H1 (cell line): ENCODE measurements around the gene KLHL10. TPM values are rescaled to one million over a fixed set of nuclear protein-coding genes. Genes with fewer than 3 reads are reported as not detected.
A peak's percentile ranks its signal among the peaks of the same experiment; 100 is the strongest.

Experiments
- BRCA1 ChIP-seq: IDR thresholded peaks from 2 replicates; pipeline ENCODE4 v1.6.1; 2012; ENCODE audit warnings: low read depth, low read length, improper control_type of control experiment
- CBX8 ChIP-seq: fragments of 300-800, 300-1000 bp; sonication (generic); IDR thresholded peaks from 2 replicates; pipeline ENCODE4 v1.7.1; 2016; ENCODE audit warnings: low read depth, low read length, borderline replicate concordance
- CEBPB ChIP-seq: IDR thresholded peaks from 2 replicates; pipeline ENCODE4 v1.6.1; 2012; ENCODE audit warnings: low read depth, low read length
- CTBP2 ChIP-seq: IDR thresholded peaks from 2 replicates; pipeline ENCODE4 v1.7.0; 2011; ENCODE audit warnings: borderline replicate concordance, mild to moderate bottlenecking, moderate library complexity, mixed read lengths, low read length; ENCODE audit not compliant: insufficient read depth, insufficient read length
- GABPA ChIP-seq: IDR thresholded peaks from 2 replicates; pipeline ENCODE4 v1.6.1; 2011; ENCODE audit warnings: mild to moderate bottlenecking, low read length, moderate library complexity, borderline replicate concordance; ENCODE audit not compliant: insufficient read depth
- KDM4A ChIP-seq: IDR thresholded peaks from one replicate; pipeline ENCODE4 v1.7.1; 2012; ENCODE audit warnings: low read depth, mild to moderate bottlenecking, moderate library complexity, low read length, inconsistent platforms; ENCODE audit not compliant: severe bottlenecking
- MAFK ChIP-seq: IDR thresholded peaks from 2 replicates; pipeline ENCODE4 v1.6.1; 2012; ENCODE audit warnings: low read depth, mild to moderate bottlenecking, improper control_type of control experiment, low read length
- NANOG ChIP-seq: IDR thresholded peaks from 2 replicates; pipeline ENCODE4 v1.6.1; 2011; ENCODE audit warnings: low read length, low read depth, mild to moderate bottlenecking, inconsistent platforms; ENCODE audit not compliant: insufficient read depth, poor library complexity, severe bottlenecking
- POLR2A ChIP-seq, 2 experiments: IDR thresholded peaks; 1 replicate in 1 of 2; 2 replicates in 1 of 2; pipeline ENCODE4 v1.6.1; 2011; ENCODE audit warnings: low read depth in 2 of 2, low read length in 2 of 2, mild to moderate bottlenecking in 2 of 2; ENCODE audit errors: control extremely low read depth in 1 of 2
- SIN3A ChIP-seq, 2 experiments: IDR thresholded peaks in 1 of 2; conservative IDR thresholded peaks in 1 of 2; 2 replicates each; pipeline ENCODE4 v1.6.1; 2011 to 2012; ENCODE audit warnings: low read length in 2 of 2, improper control_type of control experiment in 1 of 2, low read depth in 1 of 2, mild to moderate bottlenecking in 1 of 2
- SIX5 ChIP-seq: IDR thresholded peaks from 2 replicates; pipeline ENCODE4 v1.6.1; 2011; ENCODE audit warnings: mild to moderate bottlenecking, low read depth, low read length
- SP2 ChIP-seq: IDR thresholded peaks from 2 replicates; pipeline ENCODE4 v1.6.1; 2012; ENCODE audit warnings: mild to moderate bottlenecking, low read length, inconsistent platforms
- SP4 ChIP-seq: IDR thresholded peaks from 2 replicates; pipeline ENCODE4 v1.6.1; 2012; ENCODE audit warnings: low read length, inconsistent platforms
- SUZ12 ChIP-seq: fragments of 200-600 bp; sonication (generic); IDR thresholded peaks from 2 replicates; pipeline ENCODE4 v1.6.1; 2012; ENCODE audit warnings: mild to moderate bottlenecking, inconsistent platforms, low read length, moderate library complexity, mixed read lengths
- TAF7 ChIP-seq: optimal IDR thresholded peaks from 2 replicates; pipeline ENCODE3; 2011; ENCODE audit warnings: low read depth, mild to moderate bottlenecking, inconsistent platforms, low read length, moderate library complexity, borderline replicate concordance
- TBP ChIP-seq: IDR thresholded peaks from 2 replicates; pipeline ENCODE4 v1.6.1; 2011; ENCODE audit warnings: low read depth, low read length, improper control_type of control experiment
- YY1 ChIP-seq: IDR thresholded peaks from 2 replicates; pipeline ENCODE4 v1.6.1; 2011; ENCODE audit warnings: low read depth, mild to moderate bottlenecking, low read length
- polyA plus RNA-seq, 7 experiments: library from polyadenylated mRNA; depleted of rRNA in 3 of 7; stranded (reverse) in 5 of 7; unstranded in 2 of 7; fragments of >200 nt in 5 of 7; fragments of 200-250 nt in 2 of 7; gene quantifications; 1 replicate in 5 of 7; 2 replicates in 1 of 7; 4 replicates in 1 of 7; pipeline versions ENCODE4 v1.2.1 to v1.2.3, GENCODE V29; 2011 to 2013; ENCODE audit warnings: missing spikeins in 2 of 7, mixed read lengths in 2 of 7
- total RNA-seq: library from RNA; stranded (reverse); fragmentation: NEBNext Ultra II Directional; extraction: Animal tissue kit (Norgen Biotek cat#: 25700); gene quantifications from 2 replicates; pipeline ENCODE4 v1.2.1, GENCODE V29; 2021
- TF ChIP-seq, protein P1 (sequence below): IDR thresholded peaks from 2 replicates; pipeline ENCODE4 v1.6.1; 2012; ENCODE audit warnings: inconsistent platforms
- TF ChIP-seq, protein P2 (sequence below): IDR thresholded peaks from 2 replicates; pipeline ENCODE4 v1.6.1; 2012; ENCODE audit warnings: inconsistent platforms
- TF ChIP-seq, protein P3 (sequence below): IDR thresholded peaks from 2 replicates; pipeline ENCODE4 v1.6.1; 2012; ENCODE audit warnings: low read length, inconsistent platforms

Gene KLHL10
- total and polyA plus RNA-seq, 2 of the 8 experiments (the other 6 are each of a cell fraction or from before 2014, with no cell fraction given): 0.19 to 0.26 TPM

DNA sequence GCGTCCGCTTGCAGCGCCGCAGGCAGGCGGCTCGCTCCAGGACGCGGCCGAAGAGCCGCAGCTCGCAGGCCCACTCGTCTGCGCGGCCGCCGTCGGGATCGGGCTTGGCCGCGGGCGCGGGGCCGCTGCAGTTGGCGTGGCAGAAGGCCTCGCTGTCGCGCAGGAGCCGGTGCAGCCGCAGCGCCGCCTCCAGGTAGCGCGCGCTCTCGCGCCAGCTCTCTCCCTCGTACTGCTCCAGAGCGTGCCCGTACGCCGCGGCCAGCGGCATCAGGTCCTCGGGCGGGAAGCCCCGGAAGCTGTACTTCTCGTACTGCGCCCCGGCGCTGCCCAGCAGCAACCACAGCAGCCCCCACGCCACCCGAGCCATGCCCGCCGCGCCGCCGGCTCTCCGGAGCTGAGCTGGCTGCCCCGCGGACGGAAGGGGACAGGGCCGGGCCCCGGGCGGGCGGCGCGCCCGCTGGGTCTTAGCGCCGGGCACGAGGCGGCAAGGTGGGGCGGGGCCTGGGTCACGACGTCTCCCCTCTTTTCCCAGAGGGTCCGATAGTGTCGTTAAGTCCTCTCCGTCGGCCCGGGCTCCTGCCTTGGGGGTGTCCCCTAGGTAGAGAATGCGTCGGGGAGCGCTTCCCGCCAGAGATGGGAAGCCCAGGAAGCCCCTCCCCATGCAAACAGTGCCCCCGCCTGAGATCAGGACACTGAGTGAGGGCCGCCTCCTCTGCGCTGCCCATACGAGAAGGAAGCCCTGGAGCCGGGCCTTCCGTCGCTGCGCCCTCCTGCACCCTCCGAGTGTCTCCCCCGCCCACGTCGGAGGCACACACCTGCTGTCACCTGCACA is 25.9 kb upstream of the KLHL10 start, which contains the start of gene P3H4 (continued):
- no peak for TF ChIP-seq CTBP2
- TF ChIP-seq KDM4A: peak; percentile 89
- no peak for TF ChIP-seq NANOG
- no peak for TF ChIP-seq SUZ12
- no peak for TF ChIP-seq SP4
- no peak for TF ChIP-seq CBX8
- TF ChIP-seq TAF7: no peak
- no peak for TF ChIP-seq YY1
- TF ChIP-seq TBP: peak; percentile 19; the same call in 1 of the 2 replicates
- TF ChIP-seq, protein P1, sequence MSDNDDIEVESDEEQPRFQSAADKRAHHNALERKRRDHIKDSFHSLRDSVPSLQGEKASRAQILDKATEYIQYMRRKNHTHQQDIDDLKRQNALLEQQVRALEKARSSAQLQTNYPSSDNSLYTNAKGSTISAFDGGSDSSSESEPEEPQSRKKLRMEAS: peak; percentile 83
- TF ChIP-seq MAFK: no peak
- TF ChIP-seq BRCA1: no peak
- TF ChIP-seq SIN3A (conservative IDR thresholded peaks at IDR 0.05 in 1 of 2, IDR thresholded peaks at IDR 0.05 in 1 of 2; ENCODE audit: low read depth in 1 of 2, low read length in 2 of 2): peak; percentile 17 to 87; a peak in 2 of 4 replicates
- no peak for TF ChIP-seq SIX5
- TF ChIP-seq POLR2A (IDR thresholded peaks at IDR 0.05; ENCODE audit: control extremely low read depth in 1 of 2, low read depth in 2 of 2, low read length in 2 of 2): 0 out of 3 replicates have a peak, but pooled peaks of 1 of the 2 experiments have one; percentile 20
- no peak for TF ChIP-seq SP2
- 0 out of 2 replicates have a peak, but pooled peaks have one; percentile 13 for TF ChIP-seq GABPA
- TF ChIP-seq CEBPB: no peak
- TF ChIP-seq, protein P2, sequence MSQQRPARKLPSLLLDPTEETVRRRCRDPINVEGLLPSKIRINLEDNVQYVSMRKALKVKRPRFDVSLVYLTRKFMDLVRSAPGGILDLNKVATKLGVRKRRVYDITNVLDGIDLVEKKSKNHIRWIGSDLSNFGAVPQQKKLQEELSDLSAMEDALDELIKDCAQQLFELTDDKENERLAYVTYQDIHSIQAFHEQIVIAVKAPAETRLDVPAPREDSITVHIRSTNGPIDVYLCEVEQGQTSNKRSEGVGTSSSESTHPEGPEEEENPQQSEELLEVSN: peak; percentile 83
- TF ChIP-seq, protein P3, sequence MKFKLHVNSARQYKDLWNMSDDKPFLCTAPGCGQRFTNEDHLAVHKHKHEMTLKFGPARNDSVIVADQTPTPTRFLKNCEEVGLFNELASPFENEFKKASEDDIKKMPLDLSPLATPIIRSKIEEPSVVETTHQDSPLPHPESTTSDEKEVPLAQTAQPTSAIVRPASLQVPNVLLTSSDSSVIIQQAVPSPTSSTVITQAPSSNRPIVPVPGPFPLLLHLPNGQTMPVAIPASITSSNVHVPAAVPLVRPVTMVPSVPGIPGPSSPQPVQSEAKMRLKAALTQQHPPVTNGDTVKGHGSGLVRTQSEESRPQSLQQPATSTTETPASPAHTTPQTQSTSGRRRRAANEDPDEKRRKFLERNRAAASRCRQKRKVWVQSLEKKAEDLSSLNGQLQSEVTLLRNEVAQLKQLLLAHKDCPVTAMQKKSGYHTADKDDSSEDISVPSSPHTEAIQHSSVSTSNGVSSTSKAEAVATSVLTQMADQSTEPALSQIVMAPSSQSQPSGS: no peak
